Psoas muscle (tissue), 8 donors: Measurements from ENCODE around the gene GABRA5. TPM values are rescaled to one million over a fixed set of nuclear protein-coding genes. Genes with fewer than 3 reads are reported as not detected.

Experiments
- ATAC-seq, 4 donors: fragments of 200-7000 bp; cut with Tn5 transposase; one replicate each; pipeline ENCODE4 v1.9.1; 2020; ENCODE audit warnings: moderate library complexity in 3 of 4, mild to moderate bottlenecking in 2 of 4
- DNase-seq, 2 donors: peaks; one replicate each; pipeline ENCODE4 v3.0.0-alpha.2; 2020
- H3K27ac ChIP-seq: fragments of 200-600 bp; one replicate; pipeline ENCODE4 v1.8.0; 2022
- H3K27me3 ChIP-seq, 3 donors: fragments of 200-600 bp in 1 of 3; one replicate each; pipeline versions ENCODE4 v1.6.1 to v1.8.0; 2013 to 2022; ENCODE audit warnings: low read length in 2 of 3, mild to moderate bottlenecking in 2 of 3, moderate library complexity in 1 of 3; ENCODE audit not compliant: insufficient read depth in 3 of 3
- H3K36me3 ChIP-seq, 2 donors: fragments of 200-600 bp in 1 of 2; one replicate each; pipeline versions ENCODE4 v1.6.1 to v1.8.0; 2013 to 2022; ENCODE audit warnings: low read depth in 1 of 2, mild to moderate bottlenecking in 1 of 2, moderate library complexity in 1 of 2; ENCODE audit not compliant: insufficient read depth in 1 of 2
- H3K4me1 ChIP-seq: fragments of 200-600 bp; one replicate; pipeline ENCODE4 v1.8.0; 2022
- H3K4me3 ChIP-seq: fragments of 200-600 bp; one replicate; pipeline ENCODE4 v1.8.0; 2022; ENCODE audit warnings: mild to moderate bottlenecking
- H3K9me3 ChIP-seq: fragments of 200-600 bp; one replicate; pipeline ENCODE4 v1.8.0; 2022
- CTCF ChIP-seq: fragments of 200-600 bp; IDR thresholded peaks from one replicate; pipeline ENCODE4 v1.8.0; 2022; ENCODE audit warnings: antibody characterized with exemption
- WGBS, 3 donors: extraction: QIAGEN DNeasy Blood & Tissue Kit; methylation state at CpG; one replicate each; pipeline versions ENCODE4 v1.1.6 to v1.1.7; 2013; 5-methylcytosine and 5-hydroxymethylcytosine counted together
- intact Hi-C, 2 donors: fragments of 100-400 bp; cut with DNase I; formaldehyde crosslinking; loops; one replicate each; pipeline versions ENCODE4 v1.11.0 to v1.14.2; 2022
- polyA plus RNA-seq, 3 donors: library from polyadenylated mRNA; stranded (reverse); fragments of 200-250 nt; gene quantifications; one replicate each; pipeline ENCODE4 v1.2.3, GENCODE V29; 2013
- total RNA-seq, 4 donors: library from RNA; stranded (reverse); fragmentation: NEBNext Ultra II Directional in 2 of 4; extraction: Animal tissue kit (Norgen Biotek cat#: 25700) in 2 of 4; gene quantifications; one replicate each; pipeline versions ENCODE4 v1.2.1 to v1.2.4, GENCODE V29; 2021 to 2023
- donor health status: healthy with polysubstance abuse.
- donor health status: DM: no; HTN: no; CAD: no; lungs with moderate emphysema.
- donor health status: Bipolar disorder and iron deficiency.
- donor health status: healthy.
- donor health status: DM: yes; HTN: yes; CAD: no.
- donor health status: DM: no; HTN: no; CAD: no.
- donor health status: DM: no; HTN: no; CAD: no.
- donor health status: DM: yes; HTN: yes; CAD: no.

Gene GABRA5
- total and polyA plus RNA-seq, 7 donors: 0.01 to 0.05 TPM; not detected in 5

DNA sequence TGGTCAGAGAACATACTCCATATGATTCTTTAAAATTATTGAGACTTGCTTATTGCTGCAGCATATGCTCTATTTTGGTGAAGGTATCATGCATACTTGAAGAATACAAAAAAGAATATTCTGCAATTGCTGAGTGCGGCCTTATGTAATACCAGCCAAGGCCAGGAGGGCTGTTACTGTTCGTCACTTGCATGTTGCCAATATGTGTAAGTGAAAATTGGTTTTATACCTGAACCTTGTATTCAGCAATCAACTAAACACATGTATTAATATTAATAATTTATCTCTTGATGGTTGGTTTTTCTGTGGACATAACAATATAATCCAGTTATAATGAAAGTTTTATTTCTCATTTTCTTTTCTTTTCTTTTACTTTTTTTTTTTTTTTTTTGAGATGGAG lies 13.9 kb upstream of the GABRA5 start:
- H3K4me3 ChIP-seq: no peak overlapping the region
- H3K9me3 ChIP-seq: no peaks in the 10 kb centered on the region
- H3K36me3 ChIP-seq: no peaks in the 10 kb centered on the region
- ATAC-seq: no peak
- H3K4me1 ChIP-seq: no peaks in the 10 kb centered on the region
- DNase-seq: no peak
- no peak overlapping the region for H3K27ac ChIP-seq
- intact Hi-C loops: no loop called here
- no peaks in the 10 kb centered on the region for H3K27me3 ChIP-seq
- no peak for TF ChIP-seq CTCF
- 81 to 85% (median 85%) methylated on average over 2 of the region's 2 CpGs for WGBS, 3 donors

DNA sequence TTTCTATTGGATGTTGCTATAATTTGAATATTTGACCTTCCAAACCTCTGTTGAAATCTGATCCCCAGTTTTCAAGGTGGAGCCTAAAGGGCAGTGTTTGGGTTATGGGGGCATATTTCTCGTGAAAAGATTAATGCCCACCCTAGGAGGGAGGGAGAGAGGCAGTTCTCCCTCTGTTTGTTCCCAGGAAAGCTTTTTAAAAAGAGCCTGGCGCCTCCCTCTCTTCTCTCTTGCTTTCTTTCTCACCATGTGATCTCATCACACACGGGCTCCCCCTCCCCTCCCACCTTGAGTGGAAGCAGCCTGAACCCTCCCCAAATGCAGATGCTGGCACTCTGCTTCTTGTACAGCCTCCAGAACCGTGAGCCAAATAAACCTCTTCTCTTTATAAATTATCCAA lies 12.4 kb upstream of the GABRA5 start:
- Histone ChIP-seq H3K27me3 (peaks cover 0 to 3% (median 0%) of the 10 kb centered on the region in 3 donors), H3K4me1 (no peaks in the 10 kb centered on the region), H3K9me3 (no peaks in the 10 kb centered on the region), H3K27ac (no peak overlapping the region), H3K4me3 (no peak overlapping the region), H3K36me3 (no peaks in the 10 kb centered on the region)
- 42 to 51% (median 50%) methylated on average over 4 of the region's 4 CpGs for WGBS, 3 donors
- no peak for ATAC-seq
- intact Hi-C loops: no loop called here
- TF ChIP-seq CTCF: no peak
- DNase-seq: no peak

GRCh38 chr15:26864664-26865191 lies 2.1 kb upstream of the GABRA5 start:
- no peak overlapping the region for H3K4me3 ChIP-seq
- peaks cover 0 to 37% (median 9%) of the 10 kb centered on the region in 3 donors for H3K27me3 ChIP-seq
- H3K36me3 ChIP-seq: no peaks in the 10 kb centered on the region
- TF ChIP-seq CTCF: no peak
- H3K27ac ChIP-seq: no peak overlapping the region
- intact Hi-C loops: loop anchor here (10.0 kb wide), 1 partner anchor 1360 kb away; no protein-coding TSS in a partner anchor
- WGBS, 3 donors: 11 to 13% (median 12%) methylated on average over 8 of the region's 8 CpGs
- DNase-seq (no peak), ATAC-seq (peak in 1 of 4 donors; percentile 62)
- no peaks in the 10 kb centered on the region for H3K9me3 ChIP-seq
- no peaks in the 10 kb centered on the region for H3K4me1 ChIP-seq

GRCh38 chr15:26867200-26868007 lies 542 bp downstream of the GABRA5 start:
- ATAC-seq (no peak), DNase-seq (no peak)
- no peaks in the 10 kb centered on the region for H3K36me3 ChIP-seq
- H3K27me3 ChIP-seq: peaks cover 0 to 41% (median 9%) of the 10 kb centered on the region in 3 donors
- no peaks in the 10 kb centered on the region for H3K9me3 ChIP-seq
- intact Hi-C loops: loop anchor here (10.0 kb wide), 1 partner anchor 1363 kb away; no protein-coding TSS in a partner anchor
- H3K4me3 ChIP-seq: no peak overlapping the region
- no peaks in the 10 kb centered on the region for H3K4me1 ChIP-seq
- no peak for TF ChIP-seq CTCF
- WGBS, 3 donors: 1% methylated on average over 58 to 104 of the region's 104 CpGs
- no peak overlapping the region for H3K27ac ChIP-seq
